ENCODE measurements around the gene NBEA.

NBEA gene

GRCh38 chr13:35706281-35706680 lies 764.2 kb downstream of the NBEA start:
- no peak for DNase-seq (ENCODE audit: low spot score)

- DNase-seq (ENCODE audit: low spot score), result no peak
These were observed 764.7 kb downstream of the NBEA start for GRCh38 chr13:35706721-35707120.

GRCh38 chr13:35711909-35712308 lies 769.8 kb downstream of the NBEA start:
- no peak for DNase-seq (ENCODE audit: low spot score)

- DNase-seq (ENCODE audit: low spot score), result no peak
These were observed 771.1 kb downstream of the NBEA start for GRCh38 chr13:35712907-35713761.

- DNase-seq (ENCODE audit: low spot score), result no peak
These were observed 772.1 kb downstream of the NBEA start for GRCh38 chr13:35714121-35714520.

GRCh38 chr13:35714588-35715377 lies 772.7 kb downstream of the NBEA start:
- no peak for DNase-seq (ENCODE audit: low spot score)

GRCh38 chr13:35716186-35716585 lies 774.1 kb downstream of the NBEA start:
- no peak for DNase-seq (ENCODE audit: low spot score)

- no peak for DNase-seq (ENCODE audit: low spot score)
These were observed 774.7 kb downstream of the NBEA start for GRCh38 chr13:35716729-35717128.

- no peak for DNase-seq (ENCODE audit: low spot score)
These were observed 776.0 kb downstream of the NBEA start for GRCh38 chr13:35718084-35718483.

GRCh38 chr13:35720290-35720689 lies 778.2 kb downstream of the NBEA start:
- DNase-seq (ENCODE audit: low spot score), result no peak

GRCh38 chr13:35720690-35721554 lies 778.9 kb downstream of the NBEA start:
- peak; percentile 87 for DNase-seq (ENCODE audit: low spot score)
